ENCODE measurements around the gene KCP. TPM values are rescaled to one million over a fixed set of nuclear protein-coding genes. Genes with fewer than 3 reads are reported as not detected.

KCP gene
- total and polyA plus RNA-seq, 8 donors = 0.73 to 2.3 (median 1.6) TPM; not detected in 5

GRCh38 chr7:128921866-128922440, 11.4 kb upstream of the KCP start:
- WGBS, 5 donors = 76 to 85% (median 79%) methylated on average over 9 of the region's 9 CpGs
- H3K4me1 ChIP-seq = no peaks in the 10 kb centered on the region
- H3K4me3 ChIP-seq = no peak overlapping the region
- peak in 1 of 2 donors; percentile 0 for DNase-seq
- no peak for TF ChIP-seq POLR2AphosphoS5 (IDR thresholded peaks at IDR 0.05)
- no peak for TF ChIP-seq EP300 (IDR thresholded peaks at IDR 0.05)
- no peak for TF ChIP-seq CTCF (IDR thresholded peaks at IDR 0.05)
- no peak for TF ChIP-seq POLR2A (IDR thresholded peaks at IDR 0.05)
- H3K27me3 ChIP-seq = peaks cover 0 to 69% (median 3%) of the 10 kb centered on the region in 3 donors
- H3K9me3 ChIP-seq = no peaks in the 10 kb centered on the region
- intact Hi-C loops (cut with DNase I; ENCODE audit: low total_unique reads) = no loop called here
- H3K27ac ChIP-seq = no peak overlapping the region
- H3K36me3 ChIP-seq = no peaks in the 10 kb centered on the region

- peaks cover under 1 to 2% (median 1%) of the 10 kb centered on the region in 4 donors for H3K4me1 ChIP-seq
- H3K27me3 ChIP-seq = peaks cover 5 to 78% (median 12%) of the 10 kb centered on the region in 3 donors
- peak; percentile 24 to 45 for DNase-seq
- intact Hi-C loops (cut with DNase I; ENCODE audit: low total_unique reads) = no loop called here
- H3K4me3 ChIP-seq = no peak overlapping the region
- 30 to 54% (median 45%) methylated on average over 13 of the region's 13 CpGs for WGBS, 5 donors
- H3K9me3 ChIP-seq = no peaks in the 10 kb centered on the region
- TF ChIP-seq CTCF (IDR thresholded peaks at IDR 0.05) (no peak), EP300 (IDR thresholded peaks at IDR 0.05) (no peak), POLR2AphosphoS5 (IDR thresholded peaks at IDR 0.05) (no peak), POLR2A (IDR thresholded peaks at IDR 0.05) (no peak)
- H3K27ac ChIP-seq = no peak overlapping the region
- no peaks in the 10 kb centered on the region for H3K36me3 ChIP-seq
Observed at GRCh38 chr7:128920913-128921582, 10.5 kb upstream of the KCP start.

GRCh38 chr7:128919881-128920799, 9.6 kb upstream of the KCP start:
- intact Hi-C loops (cut with DNase I; ENCODE audit: low total_unique reads) = no loop called here
- peaks cover 10 to 87% (median 21%) of the 10 kb centered on the region in 3 donors for H3K27me3 ChIP-seq
- peaks cover 10 to 11% (median 11%) of the 10 kb centered on the region in 4 donors for H3K4me1 ChIP-seq
- H3K27ac ChIP-seq = no peak overlapping the region
- DNase-seq = peak in 1 of 2 donors; percentile 47
- H3K4me3 ChIP-seq = no peak overlapping the region
- H3K9me3 ChIP-seq = no peaks in the 10 kb centered on the region
- TF ChIP-seq POLR2A (IDR thresholded peaks at IDR 0.05) (no peak), POLR2AphosphoS5 (IDR thresholded peaks at IDR 0.05) (no peak), EP300 (IDR thresholded peaks at IDR 0.05) (no peak), CTCF (IDR thresholded peaks at IDR 0.05) (no peak)
- no peaks in the 10 kb centered on the region for H3K36me3 ChIP-seq
- 37 to 66% (median 63%) methylated on average over 10 to 14 of the region's 14 CpGs for WGBS, 5 donors

GRCh38 chr7:128919241-128919640, 8.7 kb upstream of the KCP start:
- WGBS, 5 donors = 75 to 88% (median 81%) methylated on average over 6 of the region's 6 CpGs
- Histone ChIP-seq H3K9me3 (no peaks in the 10 kb centered on the region), H3K36me3 (no peaks in the 10 kb centered on the region), H3K27me3 (peaks cover 10 to 91% (median 30%) of the 10 kb centered on the region in 3 donors), H3K4me3 (no peak overlapping the region), H3K4me1 (peaks cover 13 to 18% (median 15%) of the 10 kb centered on the region in 4 donors), H3K27ac (no peak overlapping the region)
- intact Hi-C loops (cut with DNase I; ENCODE audit: low total_unique reads) = no loop called here
- TF ChIP-seq EP300 (IDR thresholded peaks at IDR 0.05) (no peak), POLR2A (IDR thresholded peaks at IDR 0.05) (no peak), CTCF (IDR thresholded peaks at IDR 0.05) (no peak)
- DNase-seq = no peak

Data from stomach (tissue), 9 donors.